GM19452 (cell line): Measurements from ENCODE around the gene CDC42BPA.
"Not testable (repeated sequence)": the region's sequence is repeated elsewhere in the genome, so short reads cannot be mapped to it uniquely, and the experiment has no call there.

Experiments
- ATAC-seq: cut with Tn5 transposase; IDR thresholded peaks from one replicate; pipeline ENCODE4 v1.9.1; 2021; ENCODE audit not compliant: unreplicated experiment

Gene CDC42BPA

GRCh38 chr1:227318016-227318852 lies at the start of gene CDC42BPA:
CDC42BPA (minus strand) TSS chr1:227318492; CDS start chr1:227317182, 1,310 bp downstream.
- peak; percentile 47 for ATAC-seq

DNA sequence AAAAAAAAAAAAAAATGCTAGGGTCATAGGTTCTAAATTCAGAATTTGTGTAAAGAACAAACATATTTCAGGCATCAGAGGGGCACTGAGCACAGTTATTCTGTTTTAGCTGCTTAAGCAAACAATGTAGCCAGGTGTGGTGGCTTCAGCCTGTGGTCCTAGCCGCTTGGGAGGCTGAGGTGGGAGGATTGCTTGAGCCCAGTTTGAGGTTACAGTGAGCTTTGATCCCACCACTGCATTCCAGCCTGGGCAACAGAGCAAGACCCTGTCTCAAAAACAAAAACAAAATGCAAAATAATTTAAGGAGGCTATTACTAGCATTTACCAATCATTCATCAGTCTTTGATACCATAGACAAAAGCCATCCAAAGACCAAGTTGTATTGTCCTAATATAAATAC lies 49.7 kb upstream of the CDC42BPA start:
- ATAC-seq = no peak

DNA sequence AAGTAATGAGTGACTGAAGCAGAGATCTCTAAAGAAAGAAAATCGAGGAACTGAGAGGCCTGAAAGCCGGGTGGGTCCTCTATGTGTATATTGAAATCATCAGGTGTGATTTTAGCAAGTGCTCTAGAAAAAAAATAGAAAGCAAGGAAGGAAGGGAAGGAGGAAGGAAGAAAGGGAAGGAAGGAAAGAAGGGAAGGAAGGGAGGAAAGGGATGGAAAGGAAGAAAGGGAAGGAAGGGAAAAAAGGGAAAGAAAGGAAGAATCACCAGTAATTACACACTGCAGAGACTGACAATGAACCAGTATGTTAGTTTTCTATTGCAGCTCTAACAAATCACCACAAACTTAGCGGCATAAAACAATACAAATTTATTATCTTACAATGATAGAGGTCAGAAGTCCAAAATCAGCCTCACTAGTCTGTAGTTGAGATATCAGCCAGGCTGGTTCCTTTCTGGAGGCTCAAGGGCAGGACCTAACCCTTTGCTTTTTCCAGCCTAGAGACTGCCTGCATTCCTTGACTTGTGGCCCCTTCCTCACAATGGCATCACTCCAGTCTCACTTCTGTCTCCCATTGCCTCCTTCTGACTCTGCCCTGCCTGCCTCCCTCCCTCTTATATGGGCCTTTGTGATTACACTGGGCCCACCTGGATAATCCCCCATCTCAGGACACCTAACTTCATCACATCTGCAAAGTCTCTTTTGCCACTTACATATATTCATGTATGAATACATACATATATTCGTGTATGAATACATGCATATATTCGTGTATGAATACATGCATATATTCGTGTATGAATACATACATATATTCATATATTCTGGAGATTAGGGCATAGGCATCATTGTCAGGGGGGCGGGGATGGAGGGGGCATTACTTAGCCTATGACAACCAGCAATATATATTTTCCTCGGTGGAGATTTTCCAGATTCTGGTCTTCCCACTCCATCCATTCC lies 47.5 kb upstream of the CDC42BPA start:
- ATAC-seq = no peak

- no peak for ATAC-seq
These were observed 46.4 kb upstream of the CDC42BPA start for GRCh38 chr1:227364657-227365056.

- no peak for ATAC-seq
These were observed 45.5 kb upstream of the CDC42BPA start for GRCh38 chr1:227363825-227364224.

DNA sequence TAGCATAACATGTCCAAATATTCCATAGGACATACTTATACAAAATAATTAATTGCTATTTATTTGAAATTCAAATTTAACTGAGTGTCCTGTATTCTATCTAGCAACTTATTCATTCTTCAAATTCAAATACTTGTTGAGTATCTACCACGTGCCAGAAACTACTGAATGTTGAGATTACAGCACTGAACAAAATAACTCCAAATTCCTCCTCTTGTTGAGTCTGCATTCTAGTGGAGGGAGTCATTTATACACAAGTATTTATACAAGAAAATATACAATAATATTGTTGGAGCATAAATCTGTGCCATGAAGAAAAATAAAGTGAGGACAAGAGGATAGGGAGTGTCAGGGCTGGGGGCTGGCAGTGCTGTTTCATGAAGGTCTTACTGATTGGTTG lies 43.7 kb upstream of the CDC42BPA start:
- ATAC-seq = no peak

DNA sequence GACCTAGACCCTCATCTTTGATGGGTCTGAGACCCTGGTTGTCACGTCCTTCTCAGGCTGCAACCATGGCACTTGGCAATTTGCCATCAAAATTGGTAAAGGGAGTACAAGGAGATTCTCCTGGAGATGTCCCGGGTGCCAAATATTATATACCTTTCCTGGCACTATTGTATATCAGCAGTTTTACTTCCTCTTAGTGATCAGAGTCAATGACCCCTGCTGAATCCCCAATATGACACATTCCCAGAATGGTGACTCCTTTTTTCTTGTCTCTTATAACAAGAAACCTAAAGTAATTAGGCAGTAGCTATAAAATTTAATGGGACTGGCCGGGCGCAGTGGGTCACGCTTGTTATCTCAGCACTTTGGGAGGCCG lies 39.6 kb upstream of the CDC42BPA start:
- no peak for ATAC-seq

GRCh38 chr1:227357171-227357926 lies 39.1 kb upstream of the CDC42BPA start:
- no peak for ATAC-seq

- no peak for ATAC-seq
These were observed 38.4 kb upstream of the CDC42BPA start for GRCh38 chr1:227356620-227357146.

- no peak for ATAC-seq
These were observed 37.4 kb upstream of the CDC42BPA start for GRCh38 chr1:227355542-227356245.

- ATAC-seq = no peak
These were observed 34.9 kb upstream of the CDC42BPA start for GRCh38 chr1:227353186-227353585.

DNA sequence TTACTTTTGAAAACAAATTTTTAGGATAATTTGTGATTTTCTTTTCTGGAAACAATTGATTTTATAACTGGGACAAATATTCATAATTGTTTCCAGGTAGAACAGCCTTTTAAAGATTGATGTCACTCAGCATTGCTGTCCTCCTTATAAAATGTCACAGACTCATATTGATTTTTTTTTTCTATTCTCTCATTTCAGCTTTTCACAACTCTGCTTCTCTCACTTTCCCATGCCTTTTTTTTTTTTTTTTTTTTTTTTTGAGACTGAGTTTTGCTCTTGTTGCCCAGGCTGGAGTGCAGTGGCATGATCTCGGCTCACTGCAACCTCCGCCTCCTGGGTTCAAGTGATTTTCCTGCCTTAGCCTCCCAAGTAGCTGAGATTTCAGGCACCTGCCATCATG lies 33.9 kb upstream of the CDC42BPA start:
- not testable (repeated sequence) for ATAC-seq

DNA sequence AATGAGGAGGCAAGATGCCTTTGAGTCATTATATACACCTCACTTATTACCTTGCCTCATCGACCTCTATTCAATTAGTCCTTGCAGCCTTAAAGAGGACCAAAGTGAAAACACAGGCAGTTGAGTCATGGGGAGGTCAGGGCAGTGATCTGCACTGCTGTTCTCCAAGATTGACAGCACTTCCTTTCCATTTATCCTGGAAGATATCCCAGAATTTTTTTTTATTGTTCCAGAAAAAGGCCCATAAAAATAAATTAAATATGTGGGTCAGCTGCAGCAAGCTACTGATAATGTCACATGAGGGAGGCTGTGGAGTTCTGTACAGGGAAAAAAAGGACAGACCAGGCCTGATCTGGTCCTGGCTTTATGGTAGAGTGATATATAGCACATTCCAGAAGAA lies 33.2 kb upstream of the CDC42BPA start:
- no peak for ATAC-seq

- ATAC-seq = no peak
These were observed 31.7 kb upstream of the CDC42BPA start for GRCh38 chr1:227349967-227350366.

DNA sequence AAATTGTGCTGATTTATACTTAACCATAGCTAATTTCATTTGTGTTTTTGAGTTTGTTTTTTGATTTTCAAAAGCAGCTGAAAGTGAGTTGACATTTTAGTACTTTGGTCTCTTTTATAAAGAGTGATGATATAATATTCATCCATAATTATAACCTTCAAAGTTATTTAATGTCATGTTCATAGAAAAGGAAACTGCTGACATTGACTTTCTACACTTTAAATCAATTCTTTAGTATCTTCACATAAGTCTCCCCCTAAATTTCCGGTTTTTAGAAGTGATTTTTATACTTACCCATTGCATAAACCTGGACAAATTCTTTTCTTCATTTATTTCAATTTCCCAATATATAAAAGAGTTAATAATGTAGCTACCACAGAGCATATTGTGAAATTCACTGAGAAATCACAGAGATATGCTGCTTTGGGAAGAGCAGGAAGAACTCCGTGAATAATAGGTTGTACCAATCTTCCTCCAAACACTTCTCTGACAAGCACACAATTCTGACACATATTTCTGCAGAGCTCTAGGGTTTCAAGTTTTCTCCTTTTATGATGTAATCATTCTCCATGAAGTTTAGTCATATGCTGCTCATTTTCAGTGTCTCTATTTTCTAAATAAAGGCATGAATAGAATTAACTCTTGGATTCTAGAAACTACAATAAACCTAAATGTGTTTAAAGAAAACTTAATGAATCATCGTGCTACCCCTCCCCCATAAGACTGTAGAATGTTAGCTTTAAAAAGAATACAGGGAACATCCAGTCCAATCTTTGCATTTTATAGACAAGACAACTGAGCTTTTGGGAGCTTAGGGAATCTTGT lies 25.6 kb upstream of the CDC42BPA start:
- ATAC-seq = no peak

- no peak for ATAC-seq
These were observed 24.9 kb upstream of the CDC42BPA start for GRCh38 chr1:227343206-227343605.

- no peak for ATAC-seq
These were observed 24.0 kb upstream of the CDC42BPA start for GRCh38 chr1:227342075-227342829.

DNA sequence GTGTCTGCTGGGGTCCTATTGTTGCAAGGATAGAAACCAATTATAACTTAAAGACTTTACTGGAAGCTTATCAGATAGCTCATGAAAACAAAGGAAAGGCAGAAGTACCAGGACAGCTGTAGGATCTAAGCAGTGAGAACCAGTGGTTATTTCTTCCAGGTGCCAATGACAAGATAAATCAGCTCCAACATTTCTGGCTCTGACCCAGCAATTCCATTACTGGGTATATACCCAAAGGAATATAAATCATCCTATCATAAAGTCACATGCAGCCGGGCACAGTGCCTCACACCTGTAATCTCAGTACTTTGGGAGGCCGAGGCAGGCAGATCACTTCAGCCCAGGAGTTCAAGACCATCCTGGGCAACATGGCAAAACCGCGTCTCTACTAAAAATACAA lies 17.8 kb upstream of the CDC42BPA start:
- ATAC-seq = not testable (repeated sequence)
